ENCODE results near the gene CRB2. TPM values are rescaled to one million over a fixed set of nuclear protein-coding genes. Genes with fewer than 3 reads are reported as not detected.

The CRB2 gene
- total RNA-seq, 3 donors from 2014 or later, result 0.47 to 3.7 (median 1.1) TPM

- TF ChIP-seq CTCF (IDR thresholded peaks at IDR 0.05), result no peak
- no peaks in the 10 kb centered on the region for H3K4me1 ChIP-seq (ENCODE audit: low read depth)
- no peaks in the 10 kb centered on the region for H3K36me3 ChIP-seq (ENCODE audit: low read depth)
- H3K4me3 ChIP-seq, result no peak overlapping the region
- DNase-seq (no peak), ATAC-seq (no peak)
- intact Hi-C loops (cut with DNase I, micrococcal nuclease), result no loop called here
- H3K9me3 ChIP-seq, result no peaks in the 10 kb centered on the region
These were observed 68.1 kb downstream of the CRB2 start for GRCh38 chr9:123424131-123424530.

GRCh38 chr9:123424552-123425225 lies 68.7 kb downstream of the CRB2 start:
- intact Hi-C loops (cut with DNase I, micrococcal nuclease), result no loop called here
- Histone ChIP-seq H3K9me3 (no peaks in the 10 kb centered on the region), H3K4me1 (ENCODE audit: low read depth) (no peaks in the 10 kb centered on the region), H3K36me3 (ENCODE audit: low read depth) (no peaks in the 10 kb centered on the region), H3K4me3 (no peak overlapping the region)
- no peak for TF ChIP-seq CTCF (IDR thresholded peaks at IDR 0.05)
- DNase-seq (no peak), ATAC-seq (no peak)

- H3K9me3 ChIP-seq, result no peaks in the 10 kb centered on the region
- no peak for DNase-seq
- intact Hi-C loops (cut with DNase I, micrococcal nuclease), result no loop called here
- no peak for TF ChIP-seq CTCF (IDR thresholded peaks at IDR 0.05)
- no peak for ATAC-seq
- H3K4me1 ChIP-seq (ENCODE audit: low read depth), result no peaks in the 10 kb centered on the region
- H3K36me3 ChIP-seq (ENCODE audit: low read depth), result no peaks in the 10 kb centered on the region
- no peak overlapping the region for H3K4me3 ChIP-seq
These were observed 69.3 kb downstream of the CRB2 start for GRCh38 chr9:123425261-123425821.

GRCh38 chr9:123425836-123426365 lies 69.9 kb downstream of the CRB2 start:
- intact Hi-C loops (cut with DNase I, micrococcal nuclease), result no loop called here
- Histone ChIP-seq H3K36me3 (ENCODE audit: low read depth) (no peaks in the 10 kb centered on the region), H3K9me3 (no peaks in the 10 kb centered on the region), H3K4me1 (ENCODE audit: low read depth) (no peaks in the 10 kb centered on the region), H3K4me3 (no peak overlapping the region)
- TF ChIP-seq CTCF (IDR thresholded peaks at IDR 0.05), result no peak
- peak in 1 of 3 donors; percentile 5 for DNase-seq
- no peak for ATAC-seq

GRCh38 chr9:123426406-123426805 lies 70.4 kb downstream of the CRB2 start:
- Histone ChIP-seq H3K4me3 (no peak overlapping the region), H3K4me1 (ENCODE audit: low read depth) (no peaks in the 10 kb centered on the region), H3K9me3 (no peaks in the 10 kb centered on the region), H3K36me3 (ENCODE audit: low read depth) (no peaks in the 10 kb centered on the region)
- intact Hi-C loops (cut with DNase I, micrococcal nuclease), result no loop called here
- no peak for TF ChIP-seq CTCF (IDR thresholded peaks at IDR 0.05)
- peak; percentile 66 for ATAC-seq
- DNase-seq, result no peak

Small RNA genes within 50 kb of the gene (microRNA-seq; reads per million reads assigned to microRNA genes)
- not detected for gene MIR601

Other genes starting within 250 kb of the CRB2 start
- gene STRBP, start 87.6 kb upstream of the CRB2 start, total RNA-seq, result 10 to 100 TPM; 39.8 to 45.0 (median 44.2) TPM

Data from mucosa of descending colon (tissue), 3 donors.